Colonic mucosa (tissue), 4 donors: ENCODE data around the gene CASP1. TPM values are rescaled to one million over a fixed set of nuclear protein-coding genes. Genes with fewer than 3 reads are reported as not detected.

Source experiments
- DNase-seq: peaks from one replicate; pipeline ENCODE4 v3.0.0-alpha.2; 2020
- H3K27ac ChIP-seq: fragments of 200-600 bp; one replicate; pipeline ENCODE4 v1.8.0; 2021
- H3K27me3 ChIP-seq: fragments of 200-600 bp; one replicate; pipeline ENCODE4 v1.8.0; 2021
- H3K36me3 ChIP-seq: fragments of 200-600 bp; one replicate; pipeline ENCODE4 v1.8.0; 2021
- H3K4me1 ChIP-seq: fragments of 200-600 bp; one replicate; pipeline ENCODE4 v1.8.0; 2021; ENCODE audit warnings: mild to moderate bottlenecking
- H3K4me3 ChIP-seq: fragments of 200-600 bp; one replicate; pipeline ENCODE4 v1.8.0; 2021
- H3K9ac ChIP-seq, 2 donors: one replicate each; pipeline ENCODE4 v1.7.0; 2013; ENCODE audit warnings: control low read depth in 2 of 2, low read depth in 2 of 2, low read length in 2 of 2
- H3K9me3 ChIP-seq: fragments of 200-600 bp; one replicate; pipeline ENCODE4 v1.8.0; 2021
- intact Hi-C: fragments of 100-400 bp; cut with DNase I; formaldehyde crosslinking; loops from one replicate; pipeline ENCODE4 v1.14.1; 2022
- total RNA-seq, 2 donors: library from RNA; stranded (reverse); fragmentation: NEBNext Ultra II Directional in 1 of 2; extraction: Animal tissue kit (Norgen Biotek cat#: 25700) in 1 of 2; gene quantifications; one replicate each; pipeline ENCODE4 v1.2.1, GENCODE V29; 2021
- TF ChIP-seq, protein P1 (sequence below): fragments of 200-600 bp; IDR thresholded peaks from one replicate; pipeline ENCODE4 v1.8.0; 2022; ENCODE audit warnings: antibody characterized with exemption, mild to moderate bottlenecking
- donor health status: healthy.
- donor health status: DM: no; HTN: no; CAD: no.
- donor health status: DM: no; HTN: no; CAD: no.

CASP1 gene
- total RNA-seq, 2 donors from 2014 or later = 68.7 to 73.7 TPM

DNA sequence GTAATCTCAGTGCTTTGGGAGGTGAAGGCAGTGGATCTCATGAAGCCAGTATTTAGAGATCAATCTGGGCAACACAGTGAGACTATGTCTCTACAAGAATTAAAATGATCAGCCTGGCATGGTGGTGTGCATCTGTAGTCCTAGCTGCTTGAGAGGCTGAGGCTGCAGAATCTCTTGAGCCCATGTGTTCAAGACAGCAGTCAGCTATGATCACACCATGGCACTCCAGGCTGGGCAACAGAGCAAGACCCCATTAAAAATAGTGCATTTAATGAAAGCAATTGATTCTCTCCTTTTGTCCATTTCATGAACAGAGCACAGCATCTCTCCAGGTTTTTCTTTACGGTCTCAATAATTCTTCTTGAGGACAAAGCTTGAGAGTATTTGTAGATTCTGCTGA is 21.5 kb upstream of the CASP1 start:
- H3K9me3 ChIP-seq = no peaks in the 10 kb centered on the region
- no peak overlapping the region for H3K9ac ChIP-seq
- intact Hi-C loops = no loop called here
- H3K4me1 ChIP-seq = no peaks in the 10 kb centered on the region
- TF ChIP-seq, protein P1, sequence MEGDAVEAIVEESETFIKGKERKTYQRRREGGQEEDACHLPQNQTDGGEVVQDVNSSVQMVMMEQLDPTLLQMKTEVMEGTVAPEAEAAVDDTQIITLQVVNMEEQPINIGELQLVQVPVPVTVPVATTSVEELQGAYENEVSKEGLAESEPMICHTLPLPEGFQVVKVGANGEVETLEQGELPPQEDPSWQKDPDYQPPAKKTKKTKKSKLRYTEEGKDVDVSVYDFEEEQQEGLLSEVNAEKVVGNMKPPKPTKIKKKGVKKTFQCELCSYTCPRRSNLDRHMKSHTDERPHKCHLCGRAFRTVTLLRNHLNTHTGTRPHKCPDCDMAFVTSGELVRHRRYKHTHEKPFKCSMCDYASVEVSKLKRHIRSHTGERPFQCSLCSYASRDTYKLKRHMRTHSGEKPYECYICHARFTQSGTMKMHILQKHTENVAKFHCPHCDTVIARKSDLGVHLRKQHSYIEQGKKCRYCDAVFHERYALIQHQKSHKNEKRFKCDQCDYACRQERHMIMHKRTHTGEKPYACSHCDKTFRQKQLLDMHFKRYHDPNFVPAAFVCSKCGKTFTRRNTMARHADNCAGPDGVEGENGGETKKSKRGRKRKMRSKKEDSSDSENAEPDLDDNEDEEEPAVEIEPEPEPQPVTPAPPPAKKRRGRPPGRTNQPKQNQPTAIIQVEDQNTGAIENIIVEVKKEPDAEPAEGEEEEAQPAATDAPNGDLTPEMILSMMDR = no peak
- H3K4me3 ChIP-seq = no peak overlapping the region
- H3K27me3 ChIP-seq = no peaks in the 10 kb centered on the region
- no peak for DNase-seq
- no peaks in the 10 kb centered on the region for H3K36me3 ChIP-seq
- no peak overlapping the region for H3K27ac ChIP-seq

DNA sequence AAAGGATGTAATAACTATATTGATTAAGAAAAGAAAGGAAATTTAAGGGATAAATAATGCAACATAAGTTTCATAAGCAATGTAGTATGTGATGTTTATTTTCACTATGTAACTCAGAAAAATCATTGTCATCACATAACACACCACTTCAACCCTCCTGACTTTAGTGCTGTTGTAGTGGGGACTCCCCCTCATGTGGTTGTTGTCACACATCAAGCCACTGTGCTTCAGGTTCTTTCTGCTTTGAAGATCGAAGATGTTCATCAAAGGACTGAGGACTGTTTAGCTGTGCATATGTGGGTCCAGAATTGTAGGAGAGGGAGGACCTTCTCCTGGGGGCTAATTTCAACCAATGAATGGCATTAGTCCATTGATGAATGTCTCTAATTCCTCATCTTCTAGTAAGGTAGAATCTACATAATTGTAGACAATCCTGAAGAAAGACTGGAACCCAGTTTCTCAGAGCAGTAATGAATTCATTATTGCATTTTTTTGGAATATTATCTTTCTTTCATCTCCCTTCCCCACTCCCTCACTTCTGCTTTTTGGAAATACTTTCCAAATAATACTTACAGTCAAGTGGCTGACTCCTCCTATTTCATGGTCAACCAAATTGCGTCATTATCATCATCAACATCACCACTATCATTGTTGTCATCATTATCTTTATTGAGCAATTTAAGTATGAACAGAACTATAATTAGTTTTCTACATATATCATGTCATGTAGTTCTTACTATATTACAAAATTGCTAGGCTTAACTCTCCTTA is 20.0 kb upstream of the CASP1 start:
- TF ChIP-seq, protein P1 = no peak
- no peak overlapping the region for H3K4me3 ChIP-seq
- no peak overlapping the region for H3K9ac ChIP-seq
- H3K36me3 ChIP-seq = no peaks in the 10 kb centered on the region
- no peak for DNase-seq
- H3K27me3 ChIP-seq = no peaks in the 10 kb centered on the region
- H3K4me1 ChIP-seq = no peaks in the 10 kb centered on the region
- H3K27ac ChIP-seq = no peak overlapping the region
- H3K9me3 ChIP-seq = no peaks in the 10 kb centered on the region
- intact Hi-C loops = no loop called here

DNA sequence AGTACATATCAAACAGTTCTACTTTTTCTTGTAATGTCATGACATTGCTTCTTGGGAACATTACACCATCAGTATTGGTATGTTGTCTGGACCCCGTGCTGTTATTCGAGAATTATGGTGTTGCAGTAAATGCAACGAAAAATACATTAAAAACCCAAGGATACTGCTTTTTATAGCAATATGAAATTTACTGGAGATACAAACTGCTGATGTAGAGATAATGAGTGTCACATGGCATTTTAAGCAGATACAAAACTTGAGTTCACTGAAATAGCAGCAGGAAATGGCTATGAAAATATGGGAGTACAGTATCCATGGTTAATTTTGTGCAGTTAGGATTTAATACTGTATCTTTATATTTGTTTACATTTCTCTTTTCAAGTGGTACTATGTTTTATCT is 17.5 kb upstream of the CASP1 start:
- TF ChIP-seq, protein P1 = no peak
- Histone ChIP-seq H3K36me3 (no peaks in the 10 kb centered on the region), H3K27ac (no peak overlapping the region), H3K9ac (no peak overlapping the region), H3K27me3 (no peaks in the 10 kb centered on the region), H3K4me3 (no peak overlapping the region), H3K9me3 (no peaks in the 10 kb centered on the region), H3K4me1 (no peaks in the 10 kb centered on the region)
- intact Hi-C loops = no loop called here
- DNase-seq = no peak

DNA sequence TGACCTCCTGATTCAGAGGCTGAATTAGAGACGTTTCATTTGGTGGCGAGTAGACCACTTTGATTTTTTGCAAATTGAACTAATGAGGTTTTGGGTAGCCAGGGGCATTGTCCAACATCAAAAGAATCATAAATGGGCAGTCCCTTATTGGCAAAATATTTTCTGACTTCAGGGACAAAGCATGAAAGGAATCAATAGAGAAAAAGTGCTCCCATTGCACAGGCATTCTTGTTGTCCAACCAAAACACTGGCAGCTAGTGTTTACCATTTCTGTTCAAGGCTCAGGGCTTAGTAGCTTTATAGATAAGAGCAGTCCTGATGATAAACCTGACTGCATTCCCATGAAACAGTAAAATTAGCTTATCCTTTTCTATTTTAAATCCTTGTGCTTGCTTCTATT is 16.6 kb upstream of the CASP1 start:
- intact Hi-C loops = no loop called here
- TF ChIP-seq, protein P1 = no peak
- H3K9me3 ChIP-seq = no peaks in the 10 kb centered on the region

GRCh38 chr11:105049481-105049880 is 14.5 kb upstream of the CASP1 start:
- TF ChIP-seq, protein P1 = no peak
- no peak for DNase-seq
- intact Hi-C loops = no loop called here
- Histone ChIP-seq H3K27me3 (no peaks in the 10 kb centered on the region), H3K36me3 (no peaks in the 10 kb centered on the region), H3K4me3 (no peak overlapping the region), H3K9me3 (no peaks in the 10 kb centered on the region), H3K4me1 (no peaks in the 10 kb centered on the region), H3K27ac (no peak overlapping the region), H3K9ac (no peak overlapping the region)

More for the DNA sequence above, 16.6 kb upstream of the CASP1 start:
- no peaks in the 10 kb centered on the region for H3K27me3 ChIP-seq
- H3K4me1 ChIP-seq = no peaks in the 10 kb centered on the region
- DNase-seq = no peak
- H3K36me3 ChIP-seq = no peaks in the 10 kb centered on the region
- no peak overlapping the region for H3K4me3 ChIP-seq
- H3K27ac ChIP-seq = no peak overlapping the region
- no peak overlapping the region for H3K9ac ChIP-seq
